ENCODE results near the gene LIMS1. TPM values are rescaled to one million over a fixed set of nuclear protein-coding genes. Genes with fewer than 3 reads are reported as not detected.
A peak's percentile ranks its signal among the peaks of the same experiment; 100 is the strongest.

Gene LIMS1
- total RNA-seq, 1 donor from 2014 or later: 33.3 TPM

GRCh38 chr2:108574332-108574731, 40.1 kb downstream of the LIMS1 start:
- ChIA-PET POLR2A (interaction anchor here (1.4 to 1.5 kb wide), 2 partner anchors 21 to 41 kb away, joined by 4 to 9 read pairs; no protein-coding TSS in a partner anchor), CTCF (interaction anchor here (1.2 to 2.5 kb wide), 4 partner anchors 8 to 41 kb away, joined by 3 to 7 read pairs (median 4); no protein-coding TSS in a partner anchor)
- intact Hi-C loops (cut with micrococcal nuclease): no loop called here
- no peaks in the 10 kb centered on the region for H3K36me3 Mint-ChIP-seq (ENCODE audit: low read depth)
- no peak for DNase-seq
- H3K27me3 Mint-ChIP-seq: no peaks in the 10 kb centered on the region
- no peak overlapping the region for H3K4me3 Mint-ChIP-seq
- ATAC-seq (ENCODE audit: low read depth): no peak
- H3K4me1 Mint-ChIP-seq: peaks cover 27% of the 10 kb centered on the region
- no peak for TF ChIP-seq CTCF (IDR thresholded peaks at IDR 0.05)
- H3K27ac Mint-ChIP-seq: no peak overlapping the region
- H3K9me3 Mint-ChIP-seq: no peaks in the 10 kb centered on the region

GRCh38 chr2:108575132-108575966, 41.1 kb downstream of the LIMS1 start:
- ChIA-PET CTCF (interaction anchor here (0.8 to 2.5 kb wide), 6 partner anchors 9 to 42 kb away, joined by 3 to 7 read pairs (median 3); no protein-coding TSS in a partner anchor), POLR2A (interaction anchor here (0.6 to 1.5 kb wide), 6 partner anchors 20 to 126 kb away, joined by 3 to 9 read pairs (median 4); partner anchors contain the start of gene GCC2)
- Mint-ChIP-seq H3K4me1 (peaks cover 36% of the 10 kb centered on the region), H3K27ac (peak overlapping the region; percentile 53), H3K4me3 (peak overlapping the region; percentile 46), H3K27me3 (no peaks in the 10 kb centered on the region), H3K9me3 (no peaks in the 10 kb centered on the region), H3K36me3 (ENCODE audit: low read depth) (no peaks in the 10 kb centered on the region)
- DNase-seq (no peak), ATAC-seq (ENCODE audit: low read depth) (peak; percentile 77)
- no peak for TF ChIP-seq CTCF (IDR thresholded peaks at IDR 0.05)
- intact Hi-C loops (cut with micrococcal nuclease): no loop called here

GRCh38 chr2:108577099-108577498, 42.8 kb downstream of the LIMS1 start:
- no peak for TF ChIP-seq CTCF (IDR thresholded peaks at IDR 0.05)
- ATAC-seq (ENCODE audit: low read depth) (no peak), DNase-seq (no peak)
- intact Hi-C loops (cut with micrococcal nuclease): no loop called here
- no peaks in the 10 kb centered on the region for H3K36me3 Mint-ChIP-seq (ENCODE audit: low read depth)
- peak overlapping the region; percentile 14 for H3K27ac Mint-ChIP-seq
- no peak overlapping the region for H3K4me3 Mint-ChIP-seq
- H3K9me3 Mint-ChIP-seq: no peaks in the 10 kb centered on the region
- POLR2A ChIA-PET: no interaction called here
- peaks cover 53% of the 10 kb centered on the region for H3K4me1 Mint-ChIP-seq
- no peaks in the 10 kb centered on the region for H3K27me3 Mint-ChIP-seq
- CTCF ChIA-PET: no interaction called here

GRCh38 chr2:108579623-108580022, 45.4 kb downstream of the LIMS1 start:
- H3K9me3 Mint-ChIP-seq: no peaks in the 10 kb centered on the region
- ChIA-PET POLR2A (no interaction called here), CTCF (no interaction called here)
- peak overlapping the region; percentile 52 for H3K4me3 Mint-ChIP-seq
- H3K27me3 Mint-ChIP-seq: no peaks in the 10 kb centered on the region
- peaks cover 55% of the 10 kb centered on the region for H3K4me1 Mint-ChIP-seq
- no peaks in the 10 kb centered on the region for H3K36me3 Mint-ChIP-seq (ENCODE audit: low read depth)
- intact Hi-C loops (cut with micrococcal nuclease): loop anchor here (5.0 to 10.0 kb wide), 5 partner anchors 87 to 1997 kb away; no protein-coding TSS in a partner anchor
- peak overlapping the region; percentile 73 for H3K27ac Mint-ChIP-seq
- ATAC-seq (ENCODE audit: low read depth): peak; percentile 31
- no peak for DNase-seq
- TF ChIP-seq CTCF (IDR thresholded peaks at IDR 0.05): no peak

GRCh38 chr2:108580050-108580449, 45.8 kb downstream of the LIMS1 start:
- peaks cover 52% of the 10 kb centered on the region for H3K4me1 Mint-ChIP-seq
- no peak for TF ChIP-seq CTCF (IDR thresholded peaks at IDR 0.05)
- ATAC-seq (ENCODE audit: low read depth) (no peak), DNase-seq (no peak)
- no peaks in the 10 kb centered on the region for H3K36me3 Mint-ChIP-seq (ENCODE audit: low read depth)
- no peak overlapping the region for H3K4me3 Mint-ChIP-seq
- no peaks in the 10 kb centered on the region for H3K9me3 Mint-ChIP-seq
- intact Hi-C loops (cut with micrococcal nuclease): loop anchor here (5.0 to 10.0 kb wide), 5 partner anchors 88 to 1998 kb away; no protein-coding TSS in a partner anchor
- H3K27me3 Mint-ChIP-seq: no peaks in the 10 kb centered on the region
- CTCF ChIA-PET: no interaction called here
- peak overlapping the region; percentile 73 for H3K27ac Mint-ChIP-seq
- POLR2A ChIA-PET: interaction anchor here (1.4 kb wide), 1 partner anchor 46 kb away, joined by 6 read pairs; no protein-coding TSS in a partner anchor
